Measurements from ENCODE around the gene KLC1.

KLC1 gene

GRCh38 chr14:103698380-103699260, 69.6 kb downstream of the KLC1 start:
- TF ChIP-seq CTCF (conservative IDR thresholded peaks at IDR 0.05; ENCODE audit: low read depth, low read length) = no peak
- no peak for DNase-seq (ENCODE audit: low read depth)
- no peak overlapping the region for H3K4me3 ChIP-seq (ENCODE audit: low read depth, low read length)

- H3K4me3 ChIP-seq (ENCODE audit: low read depth, low read length) = no peak overlapping the region
- DNase-seq (ENCODE audit: low read depth) = no peak
- TF ChIP-seq CTCF (conservative IDR thresholded peaks at IDR 0.05; ENCODE audit: low read depth, low read length) = no peak
Observed at GRCh38 chr14:103699261-103699661, 70.2 kb downstream of the KLC1 start.

- no peak for TF ChIP-seq CTCF (conservative IDR thresholded peaks at IDR 0.05; ENCODE audit: low read depth, low read length)
- no peak overlapping the region for H3K4me3 ChIP-seq (ENCODE audit: low read depth, low read length)
- no peak for DNase-seq (ENCODE audit: low read depth)
Observed at GRCh38 chr14:103699901-103700752, 71.1 kb downstream of the KLC1 start.

GRCh38 chr14:103700753-103701490, 71.9 kb downstream of the KLC1 start:
- DNase-seq (ENCODE audit: low read depth) = no peak
- no peak for TF ChIP-seq CTCF (conservative IDR thresholded peaks at IDR 0.05; ENCODE audit: low read depth, low read length)
- no peak overlapping the region for H3K4me3 ChIP-seq (ENCODE audit: low read depth, low read length)

GRCh38 chr14:103702095-103702494, 73.1 kb downstream of the KLC1 start:
- TF ChIP-seq CTCF (conservative IDR thresholded peaks at IDR 0.05; ENCODE audit: low read depth, low read length) = no peak
- DNase-seq (ENCODE audit: low read depth) = no peak
- H3K4me3 ChIP-seq (ENCODE audit: low read depth, low read length) = no peak overlapping the region

DNA sequence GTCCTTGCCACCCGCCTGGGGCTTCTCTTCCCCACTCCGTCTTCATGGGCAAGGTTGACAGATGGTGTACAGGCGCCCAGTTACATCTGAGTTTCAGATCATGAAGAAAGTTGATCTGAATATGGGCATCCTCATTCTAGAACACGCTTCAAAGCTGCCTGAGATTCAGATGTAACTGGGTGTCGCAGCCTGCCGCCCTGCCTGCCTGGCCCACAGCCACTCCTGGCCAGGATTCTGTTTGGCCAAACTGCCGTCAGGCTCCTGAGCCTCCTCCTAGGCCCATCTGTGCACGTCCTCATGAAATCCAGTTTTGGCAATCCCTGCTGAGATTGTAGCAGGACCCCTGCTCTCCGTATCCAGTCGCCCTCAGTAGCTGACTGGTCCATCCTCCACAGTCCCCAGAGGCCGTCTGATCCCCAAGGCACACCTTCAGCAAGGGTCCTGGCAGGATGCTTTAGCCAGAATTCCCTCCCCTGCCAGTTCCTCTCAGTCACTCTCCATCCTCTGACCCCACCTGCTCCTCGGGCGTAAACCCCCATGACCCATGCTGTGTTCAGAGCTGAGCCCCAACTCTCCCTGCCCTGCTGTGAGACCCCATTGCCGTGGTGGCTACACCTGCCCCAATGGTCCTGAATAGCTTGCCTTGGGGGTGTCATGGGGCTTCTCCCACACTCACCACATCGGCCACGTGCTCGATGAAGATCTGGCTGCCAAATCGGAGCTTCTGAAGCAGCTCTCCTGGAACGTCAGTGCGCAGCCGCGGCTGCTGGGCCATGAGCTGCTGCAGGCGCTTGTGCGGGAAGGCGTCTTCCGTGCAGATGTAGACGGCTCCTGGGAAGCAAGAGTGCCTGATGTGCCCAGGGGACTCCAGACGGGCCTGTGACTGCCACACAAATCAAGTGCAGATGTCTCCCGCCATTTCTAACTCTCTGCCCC, 73.8 kb downstream of the KLC1 start:
- no peak for TF ChIP-seq CTCF (conservative IDR thresholded peaks at IDR 0.05; ENCODE audit: low read depth, low read length)
- no peak overlapping the region for H3K4me3 ChIP-seq (ENCODE audit: low read depth, low read length)
- no peak for DNase-seq (ENCODE audit: low read depth)

All from choroid plexus epithelial cell (primary cell).